ENCODE measurements around the gene MFAP2.
"Not testable (repeated sequence)": the region's sequence is repeated elsewhere in the genome, so short reads cannot be mapped to it uniquely, and the experiment has no call there.

MFAP2 gene

DNA sequence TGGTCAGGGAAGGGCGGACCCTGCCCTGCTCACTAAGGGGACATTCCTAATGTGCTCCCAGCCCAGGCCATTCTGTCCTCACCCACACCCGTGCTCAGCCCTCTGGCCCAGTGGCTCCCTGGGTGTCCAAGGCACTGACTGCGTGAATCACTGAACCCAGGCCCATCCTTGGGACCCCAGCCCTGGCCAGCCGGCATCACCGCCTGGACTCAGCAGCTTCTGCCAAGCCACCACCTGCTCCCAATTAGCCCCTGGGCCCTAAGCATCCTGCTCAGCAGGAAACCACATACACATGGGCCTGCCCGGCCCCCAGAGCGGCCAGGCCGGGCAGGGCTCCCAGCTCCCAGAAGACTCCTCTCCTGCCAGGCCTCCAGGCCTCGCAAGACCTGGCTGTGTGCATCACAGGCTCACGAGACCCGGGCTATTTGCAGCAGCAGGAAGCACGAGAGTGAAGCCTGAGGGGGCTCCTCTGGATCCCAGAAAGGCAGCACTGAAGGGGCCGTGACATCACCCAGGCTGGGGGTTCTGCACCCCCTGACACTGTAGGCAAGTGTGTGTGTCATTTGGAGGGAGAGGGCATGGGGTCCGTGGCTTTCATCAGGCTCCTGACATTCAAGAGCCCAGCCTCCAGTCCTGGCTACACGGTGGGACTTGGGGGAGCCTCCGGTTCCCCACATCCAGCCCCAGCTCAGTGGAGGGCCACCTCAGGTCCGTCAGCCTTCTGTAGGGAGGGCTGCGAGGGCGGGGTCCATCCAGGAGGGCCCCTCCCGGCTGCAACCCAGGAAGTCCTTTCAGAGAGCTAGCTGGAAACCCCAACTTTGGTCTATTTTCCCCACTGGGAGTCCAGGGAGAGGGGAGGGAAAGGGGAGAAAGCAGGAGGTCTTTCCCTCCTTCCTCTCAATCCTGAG, 1.6 kb downstream of the MFAP2 start:
- DNase-seq: no peak

DNA sequence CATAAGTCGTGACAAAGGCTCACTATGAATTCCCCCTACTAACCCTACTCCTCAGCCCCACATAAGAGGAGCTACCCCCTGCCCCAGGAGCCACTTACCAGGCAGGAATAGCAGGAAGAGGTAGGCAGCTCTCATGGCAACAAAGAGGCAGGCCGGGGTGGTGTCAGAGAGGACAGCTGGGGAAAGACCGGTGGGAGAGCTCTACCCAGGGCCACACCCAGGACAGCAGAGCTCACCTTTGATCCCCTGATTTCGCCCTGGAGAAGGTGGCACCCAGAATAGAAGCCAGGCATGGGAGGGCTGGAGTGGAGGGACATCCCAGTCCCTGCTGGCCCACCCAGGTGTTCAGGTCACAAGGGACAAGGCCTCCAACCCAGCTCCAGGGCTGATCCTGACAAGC, 2.3 kb downstream of the MFAP2 start:
- DNase-seq: no peak

DNA sequence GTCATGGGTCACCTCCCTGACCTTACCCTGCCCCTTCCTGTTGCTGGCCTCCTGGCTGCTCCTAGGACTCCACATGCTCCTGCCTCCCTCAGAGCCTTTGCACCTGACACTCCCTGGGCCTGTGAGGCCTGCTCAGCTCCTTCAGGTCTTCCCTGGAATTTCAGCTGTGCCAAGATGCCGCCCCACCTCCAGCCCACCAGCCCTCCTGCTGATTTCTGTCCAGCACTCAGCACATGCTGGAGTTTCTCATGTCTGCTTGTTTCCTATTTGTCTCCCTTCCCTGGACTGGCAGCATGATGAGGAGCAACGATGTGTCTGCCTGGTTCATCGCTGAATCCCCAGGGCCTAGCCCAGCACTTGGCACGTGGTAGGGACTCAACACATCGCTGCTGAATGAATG, 3.0 kb downstream of the MFAP2 start:
- peak; percentile 24 for DNase-seq

DNA sequence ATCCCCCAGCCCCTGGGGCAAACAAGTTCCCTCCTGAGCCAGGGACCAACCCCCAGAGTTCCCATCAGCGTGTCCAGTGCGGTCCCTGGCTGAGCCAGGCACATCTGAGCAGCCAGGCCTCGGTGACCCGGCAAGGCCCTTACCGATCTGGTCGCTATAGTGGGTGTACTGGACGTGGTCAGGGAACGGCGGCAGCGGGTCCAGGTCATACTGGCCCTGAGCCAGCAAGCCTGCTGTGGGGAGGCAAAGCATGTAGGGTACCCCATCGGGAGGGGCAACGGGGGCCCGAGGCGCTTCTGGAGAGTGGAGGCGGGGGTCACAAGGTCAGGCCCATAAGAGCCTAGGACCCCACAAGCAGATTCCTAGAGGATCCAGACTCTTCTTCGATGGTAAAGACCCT, 3.5 kb downstream of the MFAP2 start:
- peak; percentile 21 for DNase-seq

DNA sequence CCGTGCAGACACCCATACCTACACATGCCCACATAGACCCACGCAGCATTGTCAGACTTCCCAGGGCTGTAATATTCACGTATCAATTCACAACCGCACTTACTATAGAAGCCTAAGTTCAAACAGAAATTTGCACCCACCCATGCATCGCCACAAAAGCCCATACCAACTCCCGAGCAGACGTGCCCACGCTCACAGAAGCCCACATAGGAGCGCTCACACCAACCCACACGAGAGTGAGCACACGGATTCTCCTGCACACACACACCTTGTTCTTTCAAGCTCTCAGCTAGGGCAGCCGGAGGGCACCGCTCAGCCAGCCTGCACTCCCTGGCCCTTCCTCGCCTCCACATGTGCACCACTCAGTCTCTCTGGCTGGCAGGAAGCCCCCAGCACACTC, 4.6 kb downstream of the MFAP2 start:
- DNase-seq: no peak

DNA sequence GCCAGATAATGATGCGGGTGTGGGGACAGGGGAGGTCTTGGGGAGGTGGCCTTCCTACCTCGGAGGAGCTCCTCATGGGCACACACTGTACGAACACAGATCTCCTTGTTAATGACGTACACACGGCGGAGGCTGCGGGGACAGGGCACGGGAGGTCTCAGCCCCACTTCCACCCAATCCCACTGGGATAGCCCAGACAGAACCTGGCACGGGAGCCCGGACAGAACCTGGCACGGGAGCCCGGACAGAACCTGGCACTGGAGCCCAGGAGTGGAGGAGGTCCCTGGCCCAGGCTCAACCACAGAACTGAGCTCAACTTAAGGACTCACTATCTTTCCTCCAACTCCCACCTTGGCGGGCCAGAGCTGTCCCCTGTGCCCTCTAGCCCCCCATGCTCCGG, 5.2 kb downstream of the MFAP2 start:
- peak; percentile 29 for DNase-seq

DNA sequence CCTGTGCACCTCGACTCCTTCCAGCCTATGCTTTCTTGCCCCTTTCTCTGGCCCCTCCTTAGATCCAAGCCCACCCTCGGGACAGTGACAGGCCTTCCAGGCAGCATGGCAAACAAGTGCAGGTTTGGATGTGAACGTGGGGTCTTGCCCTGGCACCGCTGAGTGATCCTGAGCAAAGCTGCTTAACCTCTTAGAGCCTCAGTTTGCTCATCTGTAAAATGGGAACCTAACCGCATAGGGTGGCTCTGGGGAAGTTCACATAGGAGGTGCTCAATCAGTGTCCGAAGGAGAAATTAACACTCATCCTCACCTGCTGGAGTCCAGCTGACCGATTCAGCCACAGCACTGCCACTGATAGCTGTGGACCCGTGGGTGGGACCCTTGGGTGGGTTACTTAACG, 7.2 kb downstream of the MFAP2 start:
- peak; percentile 20 for DNase-seq

DNA sequence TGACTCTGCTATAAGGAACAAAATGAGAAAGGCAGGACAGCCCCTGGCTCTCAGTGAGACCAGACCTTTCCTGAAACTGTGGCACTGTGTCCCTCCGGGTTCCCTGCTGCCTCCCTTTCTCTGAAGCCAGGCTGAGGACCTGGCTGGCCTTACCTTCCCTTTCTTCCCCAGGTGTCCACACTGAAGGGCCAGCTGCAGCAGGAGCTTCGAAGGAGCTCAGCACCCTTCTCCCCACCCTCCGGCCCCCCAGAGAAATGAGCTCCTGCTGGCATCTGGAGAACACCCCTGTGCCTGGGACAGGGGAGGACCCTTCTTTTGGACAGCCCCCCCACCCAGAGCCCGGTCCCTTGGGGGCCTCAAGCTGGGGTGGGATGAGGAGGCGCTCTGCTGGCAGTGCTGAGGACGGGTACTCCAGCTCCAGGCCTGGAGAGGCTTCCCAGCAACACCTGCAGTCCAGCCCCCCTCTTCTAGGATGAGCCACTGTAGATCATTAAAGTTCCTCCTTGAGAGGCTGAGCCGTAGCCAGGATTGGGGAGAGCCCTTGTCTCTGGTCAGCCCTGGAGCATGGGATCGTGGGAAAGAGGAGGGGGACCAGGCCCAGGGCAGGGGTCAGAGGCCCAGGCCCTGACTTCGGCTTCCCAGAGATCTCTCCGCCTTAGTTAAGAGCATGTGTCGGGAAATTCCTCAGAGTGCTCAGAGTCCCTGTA, 8.1 kb downstream of the MFAP2 start:
- peak; percentile 45 for DNase-seq

DNA sequence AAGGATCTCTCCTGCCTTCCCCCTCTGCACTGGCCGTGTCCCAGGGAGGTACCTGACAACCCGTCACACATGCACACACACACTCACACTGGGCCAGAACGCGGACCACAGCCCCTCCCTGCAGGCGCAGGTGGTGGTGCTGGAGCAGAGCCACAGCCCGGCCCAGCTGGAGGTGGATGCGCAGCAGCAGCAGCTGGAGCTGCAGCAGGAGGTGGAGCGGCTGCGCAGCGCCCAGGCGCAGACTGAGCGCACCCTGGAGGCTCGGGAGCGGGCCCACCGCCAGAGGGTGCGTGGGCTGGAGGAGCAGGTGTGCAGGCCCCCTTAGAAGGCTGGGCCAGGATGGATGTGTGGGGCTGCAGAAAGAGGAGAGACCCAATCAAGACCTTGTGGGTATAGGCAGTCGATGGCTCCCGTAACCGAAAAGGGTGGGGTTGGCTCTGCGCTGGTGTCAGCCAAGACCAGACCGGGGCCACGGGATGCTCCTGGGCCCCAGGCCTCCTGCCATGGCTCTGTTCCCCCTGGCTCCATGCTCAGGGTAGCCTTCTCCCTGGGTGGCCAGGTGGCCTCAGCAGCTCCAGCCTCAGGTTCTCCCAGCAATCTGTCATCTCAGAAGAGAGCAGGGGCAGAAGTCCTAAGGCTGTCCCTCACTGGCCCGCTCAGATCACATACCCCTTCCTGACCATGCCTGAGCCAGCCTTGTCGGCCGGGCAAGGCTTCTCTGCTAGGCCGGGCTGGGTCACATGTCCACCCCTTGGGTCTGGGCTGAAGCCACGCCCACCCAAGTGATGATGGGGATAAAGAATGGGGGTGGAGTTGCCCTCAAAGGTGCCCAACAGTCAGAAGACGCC, 8.9 kb downstream of the MFAP2 start:
- DNase-seq: peak; percentile 60

DNA sequence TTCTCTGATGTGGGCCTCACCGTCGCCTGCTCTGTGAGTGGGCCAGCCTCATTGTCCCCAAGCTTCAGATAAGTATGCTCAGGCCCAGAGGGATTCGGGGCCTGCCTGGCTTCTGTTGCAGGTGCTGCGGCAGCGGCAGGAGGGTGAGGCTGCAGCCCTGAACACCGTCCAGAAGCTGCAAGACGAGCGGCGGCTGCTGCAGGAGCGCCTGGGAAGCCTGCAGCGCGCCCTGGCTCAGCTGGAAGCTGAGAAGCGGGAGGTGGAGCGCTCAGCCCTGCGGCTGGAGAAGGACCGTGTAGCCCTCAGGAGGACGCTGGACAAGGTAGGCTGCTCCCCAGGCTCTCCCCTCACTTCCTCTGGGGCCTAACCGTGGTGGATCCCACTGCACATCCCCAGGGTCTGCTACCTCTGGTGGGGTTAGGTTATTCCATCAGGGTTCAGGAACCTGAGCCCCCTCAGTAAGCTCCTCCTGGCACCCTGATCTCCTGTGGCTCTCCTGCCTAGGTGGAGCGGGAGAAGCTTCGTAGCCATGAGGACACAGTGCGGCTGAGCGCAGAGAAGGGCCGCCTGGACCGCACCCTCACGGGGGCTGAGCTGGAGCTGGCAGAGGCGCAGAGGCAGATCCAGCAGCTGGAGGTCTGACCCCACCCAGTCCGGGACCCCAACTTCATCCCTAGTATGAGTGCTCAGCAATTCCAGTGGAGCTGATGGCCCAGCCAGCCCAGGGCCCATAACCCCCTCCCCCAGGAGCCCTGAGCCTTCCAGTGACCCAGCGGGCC, 10.1 kb downstream of the MFAP2 start:
- DNase-seq: peak; percentile 25

DNA sequence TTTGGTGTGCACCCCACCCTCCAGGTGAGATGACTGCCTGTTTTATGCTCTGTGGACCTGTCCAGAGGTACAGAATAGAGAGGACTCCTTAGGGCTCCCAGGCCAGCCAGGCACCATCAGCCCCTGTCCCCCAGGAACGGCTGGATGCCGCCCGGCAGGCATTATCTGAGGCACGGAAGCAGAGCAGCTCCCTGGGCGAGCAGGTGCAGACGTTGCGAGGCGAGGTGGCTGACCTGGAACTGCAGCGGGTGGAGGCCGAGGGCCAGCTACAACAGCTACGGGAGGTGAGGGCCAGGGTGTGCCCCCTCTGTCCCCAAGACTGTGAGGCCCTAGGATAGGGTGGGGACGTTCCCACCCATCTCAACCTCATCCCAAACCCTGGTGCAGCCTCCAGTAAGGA, 10.8 kb downstream of the MFAP2 start:
- no peak for DNase-seq

DNA sequence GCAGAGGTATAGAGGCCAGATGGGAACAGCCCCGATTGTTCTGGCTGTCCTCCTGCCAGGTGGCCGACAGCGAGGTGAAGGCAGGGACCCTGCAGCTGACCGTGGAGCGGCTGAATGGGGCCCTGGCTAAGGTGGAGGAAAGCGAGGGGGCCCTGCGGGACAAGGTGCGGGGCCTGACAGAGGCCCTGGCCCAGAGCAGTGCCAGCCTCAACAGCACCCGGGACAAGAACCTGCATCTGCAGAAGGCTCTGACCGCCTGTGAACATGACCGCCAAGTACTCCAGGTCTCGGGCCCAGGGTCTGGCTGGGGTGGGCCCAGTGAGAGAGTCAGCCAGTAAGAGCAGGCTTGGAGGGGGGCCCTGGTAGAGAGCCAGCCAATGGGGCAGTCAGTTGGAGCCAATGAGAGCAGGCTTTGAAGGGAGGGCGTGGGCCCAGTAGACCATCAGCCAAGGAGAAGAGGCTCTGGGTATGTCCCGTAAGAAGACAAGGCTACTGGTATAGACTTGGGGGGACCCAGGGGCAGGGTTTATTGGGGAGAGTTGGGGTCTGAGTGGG, 11.3 kb downstream of the MFAP2 start:
- DNase-seq: peak; percentile 70

DNA sequence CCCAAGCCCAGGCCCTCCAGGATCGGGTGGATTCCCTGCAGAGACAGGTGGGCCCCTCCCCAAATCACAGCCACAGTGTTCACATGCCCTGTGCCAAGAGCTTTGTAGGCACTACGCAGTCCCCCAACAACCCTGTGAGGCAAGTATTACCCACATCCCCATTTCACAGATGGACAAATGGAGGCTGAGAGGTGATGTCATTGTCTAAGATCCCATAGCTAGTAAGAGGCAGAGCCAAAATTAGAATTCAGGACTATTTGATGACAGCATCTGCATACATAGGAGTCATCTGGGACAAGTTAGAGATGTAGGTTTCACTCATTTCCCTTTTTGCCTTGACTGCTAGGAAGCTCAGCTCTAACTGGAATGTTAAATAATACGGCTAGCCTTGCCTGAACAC, 12.0 kb downstream of the MFAP2 start:
- peak; percentile 15 for DNase-seq

DNA sequence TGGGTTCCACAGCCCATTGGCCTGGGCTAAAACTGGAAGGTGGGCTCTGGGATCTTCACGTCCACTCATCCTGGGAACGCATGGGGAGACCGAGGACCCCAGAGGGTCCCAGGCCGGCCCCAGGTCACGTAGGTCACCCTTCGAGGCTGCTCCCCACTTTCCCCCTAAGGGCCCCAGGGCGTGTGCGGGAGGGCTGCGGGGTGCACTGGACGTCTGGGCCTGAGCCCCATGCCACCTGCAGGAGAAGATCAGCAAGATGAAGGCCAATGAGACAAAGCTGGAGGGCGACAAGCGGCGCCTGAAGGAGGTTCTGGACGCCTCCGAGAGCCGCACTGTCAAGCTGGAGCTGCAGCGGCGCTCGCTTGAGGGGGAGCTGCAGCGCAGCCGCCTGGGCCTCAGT, 12.5 kb downstream of the MFAP2 start:
- no peak for DNase-seq

DNA sequence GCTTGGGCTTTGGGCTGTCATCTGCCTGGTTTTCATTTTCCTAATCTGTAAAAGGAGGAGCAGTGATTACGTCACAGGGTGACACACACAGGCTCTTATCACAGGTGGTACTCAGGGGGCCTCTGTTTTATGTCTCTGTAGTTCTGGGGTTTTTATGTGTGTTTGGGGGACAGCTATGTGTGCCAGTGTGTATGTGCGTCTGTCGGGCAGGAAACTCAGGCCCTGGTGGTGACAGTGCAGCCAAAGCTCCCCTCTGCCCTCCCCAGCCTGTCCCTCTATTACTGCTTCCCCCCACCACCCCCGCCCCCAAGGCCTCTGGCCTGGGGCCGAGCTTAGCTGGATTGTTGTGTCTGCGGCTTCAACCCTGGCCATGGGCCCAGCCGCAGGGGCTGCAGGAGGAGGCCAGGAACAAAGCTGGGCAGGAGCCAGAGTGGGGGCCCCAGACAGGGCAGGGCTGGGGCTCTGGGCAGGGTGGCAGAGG, 13.3 kb downstream of the MFAP2 start:
- DNase-seq: peak; percentile 89

DNA sequence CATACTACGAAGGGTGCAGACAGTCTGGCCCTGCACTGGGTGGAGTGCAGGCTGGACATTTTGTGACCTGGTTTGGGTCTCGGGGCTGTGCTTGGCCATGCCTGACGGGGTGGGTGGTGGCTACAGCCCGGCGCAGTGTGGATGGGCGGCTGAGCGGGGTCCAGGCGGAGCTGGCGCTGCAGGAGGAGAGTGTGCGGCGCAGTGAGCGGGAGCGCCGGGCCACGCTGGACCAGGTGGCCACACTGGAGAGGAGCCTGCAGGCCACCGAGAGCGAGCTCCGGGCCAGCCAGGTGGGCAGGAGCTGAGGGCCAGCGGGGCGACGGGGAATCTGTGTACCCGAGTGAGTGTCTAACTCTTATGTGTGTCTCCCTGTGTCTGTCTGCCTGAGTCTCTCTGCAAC, 14.1 kb downstream of the MFAP2 start:
- no peak for DNase-seq

DNA sequence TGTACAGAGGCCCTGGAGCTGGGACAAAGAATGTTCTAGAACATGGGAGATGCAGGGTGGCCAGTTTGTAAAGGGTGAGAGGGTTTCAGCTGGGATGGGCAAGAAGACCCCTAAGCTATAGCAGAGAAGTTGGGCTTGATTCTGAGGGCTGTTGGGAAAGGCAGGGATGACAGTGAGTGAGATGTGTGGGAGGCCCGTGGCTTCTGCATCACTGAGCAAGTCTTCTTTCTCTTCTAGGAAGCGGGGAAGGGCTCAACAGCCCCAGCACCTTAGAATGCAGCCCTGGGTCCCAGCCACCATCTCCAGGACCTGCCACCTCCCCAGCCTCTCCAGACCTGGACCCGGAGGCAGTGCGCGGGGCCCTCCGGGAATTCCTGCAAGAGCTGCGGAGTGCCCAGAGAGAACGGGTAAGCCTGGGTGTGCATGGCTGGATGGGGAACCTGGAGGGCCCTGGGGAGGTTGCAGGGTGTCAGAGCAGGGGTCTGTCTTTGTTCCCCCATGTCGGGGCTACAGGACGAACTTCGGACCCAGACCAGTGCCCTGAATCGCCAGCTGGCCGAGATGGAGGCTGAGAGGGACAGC, 14.8 kb downstream of the MFAP2 start:
- DNase-seq: no peak

DNA sequence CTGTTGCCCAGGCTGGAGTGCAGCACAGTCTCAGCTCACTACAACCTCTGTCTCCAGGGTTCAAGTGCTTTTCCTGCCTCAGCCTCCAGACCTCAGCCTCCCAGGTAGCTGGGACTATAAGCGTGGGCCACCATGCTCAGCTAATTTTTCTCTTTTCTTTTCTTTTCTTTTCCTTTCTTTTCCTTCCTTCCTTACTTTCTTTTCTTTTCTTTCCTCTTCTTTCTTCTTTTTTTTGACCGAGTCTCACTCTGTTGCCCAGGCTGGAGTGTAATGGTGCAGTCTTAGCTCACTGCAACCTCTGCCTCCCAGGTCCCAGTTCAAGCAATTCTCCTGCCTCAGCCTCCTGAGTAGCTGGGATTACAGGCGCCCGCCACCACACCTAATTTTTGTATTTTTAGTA, 16.3 kb downstream of the MFAP2 start:
- DNase-seq: not testable (repeated sequence)

DNA sequence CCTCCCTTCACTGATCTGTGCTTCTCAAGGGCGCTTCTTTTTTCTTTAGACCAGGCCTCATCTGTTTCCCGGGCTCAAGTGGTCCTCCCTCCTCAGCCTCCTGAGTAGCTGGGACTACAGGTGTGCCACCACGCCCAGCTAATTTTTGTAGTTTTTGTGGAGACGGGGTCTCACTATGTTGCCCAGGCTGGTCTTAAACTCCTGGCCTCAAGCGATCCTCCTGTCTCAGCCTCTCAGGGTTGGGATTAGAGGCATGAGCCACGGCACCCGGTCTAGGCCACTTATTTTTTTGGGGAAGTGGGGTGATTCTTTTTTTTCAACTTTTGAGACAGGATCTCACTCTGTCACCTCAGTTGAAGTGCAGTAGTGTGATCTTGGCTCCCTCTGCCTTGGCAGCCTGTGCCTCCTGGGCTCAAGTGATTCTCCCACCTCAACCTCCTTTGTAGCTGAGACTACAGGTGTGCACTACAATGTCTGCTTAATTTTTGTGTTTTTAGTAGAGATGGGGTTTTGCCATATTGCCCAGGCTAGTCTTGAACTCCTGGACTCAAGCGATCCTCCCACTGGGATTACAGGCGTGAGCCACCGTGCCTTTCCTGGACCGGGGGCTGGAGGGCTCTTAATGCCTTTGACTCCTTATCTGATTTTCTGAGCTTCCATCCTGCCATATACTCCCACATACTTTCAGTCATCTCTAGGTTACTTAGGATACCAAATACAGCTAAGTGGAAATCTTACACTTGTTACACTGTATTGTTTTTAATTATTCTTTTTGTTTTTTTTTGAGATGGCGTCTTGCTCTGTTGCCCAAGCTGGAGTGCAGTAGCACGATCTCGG, 18.9 kb downstream of the MFAP2 start:
- DNase-seq: no peak

DNA sequence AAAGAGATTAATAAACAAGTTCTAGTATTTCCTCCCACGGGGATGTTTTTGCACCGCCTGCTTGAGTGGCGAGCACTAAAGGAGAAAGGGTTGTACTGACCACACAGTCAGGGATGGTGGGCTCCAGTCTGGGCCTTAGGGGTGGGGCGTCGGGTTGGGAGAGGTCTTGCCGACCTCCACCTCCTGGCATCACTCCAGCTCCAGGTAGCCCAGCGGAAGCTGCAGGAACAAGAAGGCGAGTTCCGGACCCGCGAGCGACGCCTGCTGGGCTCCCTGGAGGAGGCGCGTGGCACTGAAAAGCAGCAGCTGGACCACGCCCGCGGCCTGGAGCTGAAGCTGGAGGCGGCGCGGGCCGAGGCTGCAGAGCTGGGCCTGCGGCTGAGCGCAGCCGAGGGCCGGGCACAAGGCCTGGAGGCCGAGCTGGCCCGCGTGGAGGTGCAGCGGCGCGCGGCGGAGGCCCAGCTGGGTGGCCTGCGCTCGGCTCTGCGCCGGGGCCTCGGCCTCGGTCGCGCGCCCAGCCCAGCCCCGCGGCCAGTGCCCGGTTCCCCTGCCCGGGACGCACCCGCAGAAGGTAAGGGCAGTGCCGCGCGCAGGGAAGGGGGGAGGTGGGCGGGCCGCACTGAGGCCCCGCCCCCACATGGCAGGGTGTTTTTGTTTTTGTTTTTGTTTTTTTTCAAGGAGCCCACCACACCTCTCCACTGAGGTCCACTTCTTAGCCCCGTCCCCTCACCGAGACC, 19.7 kb downstream of the MFAP2 start:
- DNase-seq: peak; percentile 85

All from left hindlimb (tissue), 1 donor.